OCI-LY1 (cell line): ENCODE measurements around the gene EDN1.

ENCODE experiments used
- EZH2 ChIP-seq: fragments of 200-600 bp; sonication (generic), shearing (Covaris generic); IDR thresholded peaks from 2 replicates; pipeline ENCODE4 v1.8.0; 2017; ENCODE audit warnings: borderline replicate concordance, mixed run types, mild to moderate bottlenecking, antibody characterized with exemption, low read length, moderate library complexity, mixed read lengths
- TF ChIP-seq, protein P1 (sequence below): fragments of 200-600 bp; sonication (generic), shearing (Covaris generic); IDR thresholded peaks from 2 replicates; pipeline ENCODE4 v1.5.1; 2017; ENCODE audit warnings: mild to moderate bottlenecking, antibody characterized with exemption, low read length, moderate library complexity, mixed read lengths

DNA sequence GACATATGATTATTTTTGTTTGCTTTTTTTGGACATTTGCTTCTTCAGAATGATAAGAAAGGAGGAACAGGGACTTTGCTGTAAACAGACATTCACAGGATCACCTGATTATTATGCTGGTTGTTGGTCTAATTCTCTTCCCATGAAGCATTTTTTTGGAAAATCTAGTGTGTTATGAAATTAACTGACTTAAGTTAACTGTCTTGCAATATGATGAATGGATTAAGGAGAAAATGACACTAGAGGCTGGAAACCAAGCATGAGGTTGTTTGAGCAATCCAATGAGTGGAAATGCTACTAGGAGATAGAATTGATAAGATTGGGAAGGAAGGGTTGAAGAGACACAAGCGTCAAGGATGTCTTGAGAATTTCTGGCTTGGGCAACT, 13.2 kb upstream of the EDN1 start:
- TF ChIP-seq, protein P1, sequence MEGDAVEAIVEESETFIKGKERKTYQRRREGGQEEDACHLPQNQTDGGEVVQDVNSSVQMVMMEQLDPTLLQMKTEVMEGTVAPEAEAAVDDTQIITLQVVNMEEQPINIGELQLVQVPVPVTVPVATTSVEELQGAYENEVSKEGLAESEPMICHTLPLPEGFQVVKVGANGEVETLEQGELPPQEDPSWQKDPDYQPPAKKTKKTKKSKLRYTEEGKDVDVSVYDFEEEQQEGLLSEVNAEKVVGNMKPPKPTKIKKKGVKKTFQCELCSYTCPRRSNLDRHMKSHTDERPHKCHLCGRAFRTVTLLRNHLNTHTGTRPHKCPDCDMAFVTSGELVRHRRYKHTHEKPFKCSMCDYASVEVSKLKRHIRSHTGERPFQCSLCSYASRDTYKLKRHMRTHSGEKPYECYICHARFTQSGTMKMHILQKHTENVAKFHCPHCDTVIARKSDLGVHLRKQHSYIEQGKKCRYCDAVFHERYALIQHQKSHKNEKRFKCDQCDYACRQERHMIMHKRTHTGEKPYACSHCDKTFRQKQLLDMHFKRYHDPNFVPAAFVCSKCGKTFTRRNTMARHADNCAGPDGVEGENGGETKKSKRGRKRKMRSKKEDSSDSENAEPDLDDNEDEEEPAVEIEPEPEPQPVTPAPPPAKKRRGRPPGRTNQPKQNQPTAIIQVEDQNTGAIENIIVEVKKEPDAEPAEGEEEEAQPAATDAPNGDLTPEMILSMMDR, result no peak
- TF ChIP-seq EZH2, result no peak
